NCI-H1417 treated with DMSO at 0.1 percent for 48 hours (cell line): Measurements from ENCODE around the gene PIWIL1.

Experiments
- DNase-seq: peaks from one replicate; lab custom pipeline; 2025; lab: John Stamatoyannopoulos, UW

The PIWIL1 gene

DNA sequence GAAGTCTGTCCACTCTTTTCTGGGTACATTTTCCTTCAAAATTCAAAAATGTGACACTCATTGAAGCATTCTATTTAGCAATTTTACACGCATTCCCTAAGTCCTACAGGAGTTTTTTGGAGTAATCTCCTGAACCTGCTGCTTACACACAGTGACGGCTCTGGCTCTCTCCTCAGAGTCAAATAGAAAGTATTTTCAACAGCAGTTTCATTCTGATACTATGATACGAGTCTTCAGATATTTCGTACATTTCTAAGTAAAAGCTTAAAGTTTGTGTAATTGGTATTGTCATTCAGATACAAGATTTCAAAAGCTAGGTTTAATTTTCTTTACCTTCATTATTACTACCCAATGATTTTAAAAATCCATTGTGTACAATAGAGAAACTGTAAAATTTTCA lies 36.4 kb downstream of the PIWIL1 start:
- no peak for DNase-seq

DNA sequence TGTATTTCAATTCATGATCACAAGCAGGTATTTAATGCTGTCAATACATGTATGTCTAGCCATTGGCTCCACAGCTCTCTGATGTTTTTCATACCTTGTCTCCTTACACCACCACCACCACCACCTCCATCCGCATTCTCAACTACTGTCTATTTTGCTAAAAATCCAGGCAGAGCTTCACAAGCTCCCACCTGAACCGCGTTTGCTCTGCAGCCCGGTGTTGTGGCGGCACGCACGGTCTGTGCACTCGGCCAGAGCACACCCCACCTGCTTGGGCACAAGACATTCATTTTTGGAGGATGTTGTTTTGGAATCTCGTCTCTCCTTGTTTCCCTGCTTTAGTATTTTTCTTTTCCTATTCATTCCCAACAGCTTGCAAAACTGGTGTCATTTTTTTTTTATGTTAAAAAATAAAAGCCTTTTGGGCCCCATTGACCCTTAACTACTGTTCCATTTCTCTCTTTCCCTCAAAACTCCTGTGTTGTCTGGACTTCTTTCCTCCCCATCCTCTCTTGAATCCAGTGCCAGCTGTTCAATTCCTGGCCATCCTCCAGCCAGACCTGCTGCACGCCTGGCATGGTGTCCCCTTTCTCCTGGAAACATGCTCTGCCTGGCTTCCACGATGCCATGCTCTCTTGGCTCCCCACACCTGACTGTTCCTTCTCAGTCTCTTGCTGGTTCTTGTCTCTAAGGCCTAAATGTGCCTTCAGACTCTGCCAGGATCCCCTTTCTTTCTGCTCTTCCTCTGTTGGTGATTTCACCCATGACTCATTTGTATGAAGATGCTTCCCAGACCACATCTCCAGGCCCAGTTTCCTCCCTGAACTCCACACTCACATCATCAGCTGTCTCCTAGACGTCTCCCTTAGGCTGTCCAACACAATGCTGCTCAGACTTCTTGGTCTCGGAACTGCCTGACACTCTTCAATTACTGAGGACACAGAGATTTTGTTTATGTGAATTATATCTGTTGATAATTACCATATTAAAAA lies 37.9 kb downstream of the PIWIL1 start:
- no peak for DNase-seq

- no peak for DNase-seq
Measured at GRCh38 chr12:130382818-130383217, 45.1 kb downstream of the PIWIL1 start.

- no peak for DNase-seq
Measured at GRCh38 chr12:130384234-130384633, 46.5 kb downstream of the PIWIL1 start.

- no peak for DNase-seq
Measured at GRCh38 chr12:130385193-130385592, 47.5 kb downstream of the PIWIL1 start.

DNA sequence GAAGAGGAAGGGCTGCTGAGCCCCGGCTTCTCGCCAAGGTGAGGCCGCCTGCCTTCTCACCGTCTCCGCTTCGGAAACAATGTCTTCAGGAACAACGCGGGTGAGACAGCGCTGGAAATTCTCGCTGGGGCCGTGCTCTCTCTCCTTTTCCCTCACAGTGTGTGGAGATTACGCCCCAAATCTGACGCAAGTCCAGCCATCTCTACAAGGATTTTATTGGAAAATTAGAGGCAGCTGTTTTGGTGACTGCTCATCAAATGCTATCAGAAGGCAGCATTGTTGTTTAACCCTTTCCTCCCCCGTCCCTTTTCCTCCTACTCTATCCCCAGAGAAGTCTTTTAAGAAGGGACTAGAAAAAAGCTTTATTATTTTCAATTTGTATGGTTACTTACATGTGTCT lies 53.5 kb downstream of the PIWIL1 start:
- no peak for DNase-seq

DNA sequence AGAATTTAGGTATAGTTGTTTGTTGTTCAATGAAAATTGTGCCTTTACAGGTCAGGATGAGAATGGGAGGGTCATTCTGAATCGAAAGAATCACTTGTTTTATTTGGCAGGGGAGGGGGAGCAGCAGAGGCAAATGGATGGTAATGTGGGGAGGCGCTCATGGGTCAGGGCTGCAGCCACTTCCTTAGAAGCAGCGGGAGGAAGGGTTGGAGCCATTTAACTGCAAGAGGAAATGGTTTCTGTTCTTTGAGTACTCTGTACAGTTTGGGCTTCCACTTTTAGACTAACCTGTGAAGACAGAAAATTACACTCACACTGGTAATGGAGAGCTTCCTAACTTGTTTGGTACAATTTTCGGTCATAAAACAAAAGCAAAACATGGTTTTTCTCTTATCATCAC lies 57.2 kb downstream of the PIWIL1 start:
- DNase-seq, result no peak

DNA sequence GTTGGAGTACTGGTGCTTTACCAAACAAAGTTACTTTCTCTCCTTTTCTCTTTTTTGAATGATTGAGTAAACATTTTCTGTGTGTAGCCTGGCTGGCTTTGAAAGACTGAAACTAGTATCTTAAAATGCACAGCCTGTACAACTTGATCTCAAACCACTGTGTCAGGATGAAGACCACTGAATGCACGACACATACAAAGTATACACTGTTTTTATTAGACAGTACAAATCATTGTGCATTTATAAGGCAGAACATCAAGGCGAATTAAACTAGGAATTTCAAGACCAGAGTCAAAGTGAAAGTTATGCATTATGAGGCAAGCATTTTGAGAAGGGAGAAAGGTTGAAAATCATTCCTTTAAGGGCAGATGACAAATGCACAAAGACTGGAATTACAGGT lies 59.0 kb downstream of the PIWIL1 start:
- DNase-seq, result no peak

GRCh38 chr12:130398100-130398848 lies 60.6 kb downstream of the PIWIL1 start:
- DNase-seq, result no peak

DNA sequence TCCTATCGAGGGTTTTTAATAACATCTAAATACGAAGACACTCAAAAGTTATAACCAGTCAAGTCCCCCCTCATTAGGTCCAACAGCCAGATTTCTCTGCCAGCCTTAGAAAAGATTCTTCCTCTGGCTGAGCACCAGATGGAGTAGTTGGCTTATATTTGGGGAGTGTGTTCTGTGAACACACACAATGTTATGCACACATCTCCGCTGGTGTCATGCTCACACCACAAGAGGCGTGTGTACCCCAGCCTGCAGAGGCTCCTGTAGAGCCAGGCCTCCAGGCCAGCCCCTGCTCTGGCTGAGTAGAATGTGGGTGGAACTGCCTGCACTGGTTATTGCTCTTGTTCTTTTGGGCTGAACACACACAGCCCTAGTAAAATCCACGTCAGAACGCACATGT lies 64.0 kb downstream of the PIWIL1 start:
- DNase-seq, result no peak

DNA sequence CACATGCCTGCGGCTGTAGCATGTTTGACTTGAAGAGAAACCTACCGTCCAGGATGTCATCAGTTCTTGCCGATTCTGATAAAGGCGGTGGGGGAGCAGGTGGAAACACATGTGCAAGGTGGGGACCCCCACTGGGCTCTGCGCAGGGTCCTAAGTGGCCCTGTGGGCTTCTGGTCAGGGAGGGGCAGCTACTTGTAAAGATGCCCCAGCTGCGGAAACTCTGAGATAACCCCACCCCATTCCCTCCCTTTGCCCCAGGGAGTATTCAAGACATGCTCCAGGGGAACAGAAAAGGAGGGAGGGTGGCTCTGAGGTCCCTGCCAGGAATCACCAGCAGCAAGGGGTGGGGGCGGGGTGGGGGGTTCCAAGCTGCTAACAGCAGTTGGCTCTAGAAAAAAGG lies 67.6 kb downstream of the PIWIL1 start:
- DNase-seq, result no peak

- no peak for DNase-seq
Measured at GRCh38 chr12:130412384-130412783, 74.7 kb downstream of the PIWIL1 start.

- no peak for DNase-seq
Measured at GRCh38 chr12:130413909-130414308, 76.2 kb downstream of the PIWIL1 start.

GRCh38 chr12:130414381-130414780 lies 76.7 kb downstream of the PIWIL1 start:
- DNase-seq, result no peak

- no peak for DNase-seq
Measured at GRCh38 chr12:130418251-130418650, 80.6 kb downstream of the PIWIL1 start.

DNA sequence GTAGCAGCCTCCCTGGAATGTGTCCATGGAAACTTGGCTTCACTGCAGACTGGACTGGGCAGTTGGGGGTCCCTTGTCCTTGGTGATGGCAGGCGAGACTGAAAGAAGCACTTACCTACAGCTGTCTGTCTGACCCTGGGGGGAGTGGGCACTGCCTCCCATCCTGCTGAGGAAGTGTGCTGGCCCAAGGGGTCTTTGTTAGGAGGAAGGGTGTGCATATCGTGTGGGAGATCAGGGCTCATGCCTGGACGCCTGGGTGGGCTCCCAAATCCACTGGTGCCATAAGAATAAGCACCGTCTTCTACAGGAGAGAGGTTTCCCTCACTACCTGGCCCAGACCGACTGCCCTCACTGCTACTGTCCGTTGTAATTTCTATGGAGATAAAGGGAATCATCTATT lies 81.4 kb downstream of the PIWIL1 start:
- no peak for DNase-seq

- DNase-seq, result no peak
Measured at GRCh38 chr12:130420071-130420470, 82.4 kb downstream of the PIWIL1 start.

- no peak for DNase-seq
Measured at GRCh38 chr12:130421896-130422295, 84.2 kb downstream of the PIWIL1 start.
